SU-DHL-6 (cell line): ENCODE results near the gene KRT71.

ENCODE experiments used
- H2AFZ ChIP-seq: fragments of 200-600 bp; sonication (generic); 2 replicates; pipeline ENCODE4 v1.6.1; 2014; ENCODE audit warnings: low read depth, mild to moderate bottlenecking, moderate library complexity, mixed read lengths, antibody characterized with exemption, low read length; ENCODE audit not compliant: severe bottlenecking
- H3F3A ChIP-seq: fragments of 200-600 bp; shearing (Covaris generic); 2 replicates; pipeline ENCODE4 v1.6.0; 2016; ENCODE audit warnings: antibody characterized with exemption, mild to moderate bottlenecking; ENCODE audit not compliant: insufficient read depth
- H3K27ac ChIP-seq: fragments of 200-600 bp; sonication (generic); 2 replicates; pipeline ENCODE4 v1.5.1; 2016; ENCODE audit warnings: low read depth, mild to moderate bottlenecking, low read length, moderate library complexity, mixed read lengths
- H3K27me3 ChIP-seq: fragments of 200-600 bp; sonication (generic), shearing (Covaris generic); 2 replicates; pipeline ENCODE4 v1.6.0; 2014; ENCODE audit warnings: mild to moderate bottlenecking, low read length
- H3K36me3 ChIP-seq: fragments of 200-600 bp; sonication (generic); 2 replicates; pipeline ENCODE4 v1.6.1; 2014; ENCODE audit warnings: mild to moderate bottlenecking, low read length, mixed read lengths
- H3K4me2 ChIP-seq: fragments of 300-600, 200-600 bp; shearing (Covaris generic), sonication (generic); 2 replicates; pipeline ENCODE4 v1.6.0; 2014; ENCODE audit warnings: low read length, low read depth, mild to moderate bottlenecking; ENCODE audit not compliant: poor library complexity, severe bottlenecking
- H3K4me3 ChIP-seq: fragments of 200-600 bp; sonication (generic); 2 replicates; pipeline ENCODE4 v1.5.1; 2014; ENCODE audit warnings: antibody characterized with exemption, low read length, mild to moderate bottlenecking, mixed read lengths; ENCODE audit not compliant: insufficient read depth, poor library complexity, severe bottlenecking
- H3K79me2 ChIP-seq: fragments of 200-600 bp; sonication (generic); 2 replicates; pipeline ENCODE4 v1.6.1; 2014; ENCODE audit warnings: mild to moderate bottlenecking, low read length, moderate library complexity; ENCODE audit not compliant: insufficient read depth
- H3K9ac ChIP-seq: fragments of 200-600 bp; sonication (generic); 2 replicates; pipeline ENCODE4 v1.7.0; 2014; ENCODE audit warnings: mild to moderate bottlenecking, low read length
- H3K9me2 ChIP-seq: fragments of 200-600 bp; sonication (generic); replicated peaks from 2 replicates; pipeline ENCODE4 v1.6.1; 2014; ENCODE audit warnings: low read length; ENCODE audit not compliant: insufficient read depth
- H3K9me3 ChIP-seq: fragments of 200-600 bp; sonication (generic); 2 replicates; pipeline ENCODE4 v1.6.1; 2014; ENCODE audit warnings: low read length, mixed read lengths; ENCODE audit not compliant: insufficient read depth
- H4K20me1 ChIP-seq: fragments of 200-600 bp; sonication (generic); 2 replicates; pipeline ENCODE4 v1.6.1; 2014; ENCODE audit warnings: low read depth, mild to moderate bottlenecking, antibody characterized with exemption, low read length, moderate library complexity, mixed read lengths
- CTCF ChIP-seq: fragments of 200-600 bp; sonication (generic); IDR thresholded peaks from one replicate; pipeline ENCODE4 v1.5.1; 2017; ENCODE audit warnings: antibody characterized with exemption, mild to moderate bottlenecking, low read length, moderate library complexity; ENCODE audit not compliant: insufficient read depth, poor library complexity, severe bottlenecking
- EZH2phosphoT487 ChIP-seq: fragments of 200-600 bp; sonication (generic), shearing (Covaris generic); conservative IDR thresholded peaks from 2 replicates; pipeline ENCODE4 v1.6.1; 2018; ENCODE audit warnings: mild to moderate bottlenecking, antibody characterized with exemption, low read length, moderate library complexity, mixed read lengths

The KRT71 gene

DNA sequence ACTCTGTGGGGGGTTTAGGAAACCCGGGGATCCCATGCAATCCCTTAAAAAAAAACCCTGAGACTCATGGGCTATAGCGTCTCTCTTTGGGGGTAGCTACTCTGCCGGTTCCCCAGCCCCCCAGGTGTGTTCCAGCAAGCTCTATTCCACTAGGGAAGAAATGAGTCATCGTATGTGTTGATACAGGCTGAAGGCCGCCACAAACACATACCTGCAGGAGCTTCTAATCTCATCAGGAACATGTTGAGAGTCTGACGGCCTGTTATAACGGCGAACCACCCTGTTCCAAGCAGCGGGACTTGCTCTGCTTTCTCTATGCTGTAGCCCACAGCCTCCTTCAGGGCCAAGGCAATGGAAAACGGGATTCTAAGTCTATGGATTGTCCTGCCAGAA, 31.8 kb downstream of the KRT71 start:
- no peak overlapping the region for H3K9ac ChIP-seq
- H3K27ac ChIP-seq: no peak overlapping the region
- H3F3A ChIP-seq: no peaks in the 10 kb centered on the region
- TF ChIP-seq CTCF (no peak), EZH2phosphoT487 (no peak)
- H3K79me2 ChIP-seq: no peaks in the 10 kb centered on the region
- no peak overlapping the region for H2AFZ ChIP-seq
- H4K20me1 ChIP-seq: no peaks in the 10 kb centered on the region; the same call in 1 of the 2 replicates
- no peaks in the 10 kb centered on the region for H3K36me3 ChIP-seq
- no peaks in the 10 kb centered on the region for H3K27me3 ChIP-seq
- H3K9me3 ChIP-seq: no peaks in the 10 kb centered on the region
- H3K9me2 ChIP-seq: no peaks in the 10 kb centered on the region
- H3K4me2 ChIP-seq: no peak overlapping the region
- no peak overlapping the region for H3K4me3 ChIP-seq

DNA sequence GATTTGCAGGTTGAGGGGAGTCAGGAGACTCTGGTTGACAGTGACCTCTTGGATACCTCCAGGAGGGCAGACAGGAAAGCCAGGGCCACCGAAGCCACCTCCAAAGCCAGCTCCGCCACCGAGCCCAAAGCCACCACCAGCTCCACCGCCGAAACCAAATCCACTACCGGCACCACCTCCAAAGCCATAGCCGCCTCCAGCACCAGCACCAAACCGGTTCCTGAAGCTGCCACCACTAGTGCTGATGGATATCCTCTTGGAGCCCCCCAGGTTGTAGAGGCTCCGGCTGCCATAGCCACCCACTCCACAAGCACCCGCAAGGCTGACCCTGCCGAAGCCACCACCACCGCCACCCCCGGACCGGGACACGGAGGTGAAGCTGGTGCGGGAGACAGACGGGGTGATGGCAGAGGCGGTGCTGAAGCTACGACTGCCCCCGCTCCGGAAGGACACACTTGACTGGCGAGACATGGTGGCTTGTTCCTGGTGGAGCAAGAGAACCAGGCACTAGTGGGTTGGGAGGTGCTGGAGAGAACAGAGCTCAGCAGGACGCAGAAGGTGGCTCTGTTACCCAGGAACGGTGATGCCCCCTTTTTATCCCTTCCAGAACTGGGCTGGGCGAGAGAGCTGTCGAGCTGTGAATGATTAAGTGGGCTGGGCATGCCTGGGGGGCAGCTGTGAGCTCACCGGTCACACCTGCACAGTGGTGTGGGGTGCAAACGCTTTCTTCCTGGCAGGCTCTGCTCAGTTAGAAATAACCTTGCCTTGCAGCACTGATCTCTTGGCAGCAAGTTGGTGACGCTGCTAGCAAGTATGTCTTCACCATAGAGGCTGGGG, 32.9 kb downstream of the KRT71 start, which contains the start of gene KRT5:
Gene KRT5, minus strand, starts transcription at position 569 of the 837 bp plus-strand sequence. Its CDS starts 98 bp downstream, at position 471.
- Histone ChIP-seq H3K4me2 (no peak within 1 kb of the TSS), H3K27ac (no peak within 1 kb of the TSS), H3K9ac (no peak within 1 kb of the TSS), H3K4me3 (no peak within 1 kb of the TSS), H3K9me2 (no peaks in the 10 kb centered on the region), H3K79me2 (no peaks in the 10 kb centered on the region), H3K9me3 (no peaks in the 10 kb centered on the region), H3K27me3 (no peaks in the 10 kb centered on the region), H4K20me1 (no peaks in the 10 kb centered on the region; the same call in 1 of the 2 replicates), H3K36me3 (no peaks in the 10 kb centered on the region), H2AFZ (no peak within 1 kb of the TSS), H3F3A (no peaks in the 10 kb centered on the region)
- TF ChIP-seq CTCF (no peak), EZH2phosphoT487 (no peak)

DNA sequence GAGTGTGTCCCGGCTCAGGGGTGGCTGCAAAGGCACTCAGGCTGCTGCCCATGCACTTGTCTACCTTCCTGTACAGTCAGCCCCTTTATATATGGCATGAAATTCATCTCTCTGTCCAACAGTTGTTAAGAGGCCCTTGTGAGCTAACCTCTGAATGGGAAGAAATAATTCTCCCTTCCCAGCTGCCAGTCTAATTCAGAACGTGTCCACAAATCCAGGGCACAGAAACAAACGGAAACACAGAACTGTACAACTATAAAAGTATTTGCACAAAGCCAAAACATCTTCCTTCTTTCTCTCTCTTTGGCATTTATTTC, 33.6 kb downstream of the KRT71 start:
- Histone ChIP-seq H3K36me3 (no peaks in the 10 kb centered on the region), H3K79me2 (no peaks in the 10 kb centered on the region), H3K4me3 (no peak overlapping the region), H3K9ac (no peak overlapping the region), H3K9me2 (no peaks in the 10 kb centered on the region), H2AFZ (no peak overlapping the region), H3K27ac (no peak overlapping the region), H3F3A (no peaks in the 10 kb centered on the region), H3K27me3 (no peaks in the 10 kb centered on the region), H3K9me3 (no peaks in the 10 kb centered on the region), H4K20me1 (no peaks in the 10 kb centered on the region; the same call in 1 of the 2 replicates), H3K4me2 (no peak overlapping the region)
- TF ChIP-seq EZH2phosphoT487 (no peak), CTCF (no peak)
